GM19023 (cell line): Measurements from ENCODE around the gene ZNF660.
A peak's percentile ranks its signal among the peaks of the same experiment; 100 is the strongest.
"Not testable (repeated sequence)": the region's sequence is repeated elsewhere in the genome, so short reads cannot be mapped to it uniquely, and the experiment has no call there.

Source experiments
- ATAC-seq: cut with Tn5 transposase; IDR thresholded peaks from one replicate; pipeline ENCODE4 v1.9.1; 2021; ENCODE audit warnings: mild to moderate bottlenecking, moderate library complexity; ENCODE audit not compliant: unreplicated experiment

The ZNF660 gene

GRCh38 chr3:44584646-44585501 is at the start of gene ZNF660:
Gene ZNF660, plus strand, starts transcription at chr3:44584964. Its CDS starts 9,230 bp downstream, at chr3:44594194.
- ATAC-seq, result peak; percentile 88

- ATAC-seq, result no peak
Measured at GRCh38 chr3:44535364-44535763, 49.4 kb upstream of the ZNF660 start.

GRCh38 chr3:44544811-44545210 is 40.0 kb upstream of the ZNF660 start:
- not testable (repeated sequence) for ATAC-seq

- ATAC-seq, result peak; percentile 73
Measured at GRCh38 chr3:44554626-44555592, 29.9 kb upstream of the ZNF660 start, which contains the start of gene ZKSCAN7. Gene ZKSCAN7, plus strand, starts transcription at chr3:44555193. Its CDS starts 1,855 bp downstream, at chr3:44557048.

GRCh38 chr3:44555723-44556122 is 29.0 kb upstream of the ZNF660 start:
- ATAC-seq, result no peak

GRCh38 chr3:44557074-44557473 is 27.7 kb upstream of the ZNF660 start:
- no peak for ATAC-seq

GRCh38 chr3:44561076-44561475 is 23.7 kb upstream of the ZNF660 start:
- no peak for ATAC-seq

- ATAC-seq, result no peak
Measured at GRCh38 chr3:44562147-44562546, 22.6 kb upstream of the ZNF660 start.

- no peak for ATAC-seq
Measured at GRCh38 chr3:44568561-44568960, 16.2 kb upstream of the ZNF660 start.

- ATAC-seq, result no peak
Measured at GRCh38 chr3:44571024-44571423, 13.7 kb upstream of the ZNF660 start.

- no peak for ATAC-seq
Measured at GRCh38 chr3:44576613-44577012, 8.2 kb upstream of the ZNF660 start.

- not testable (repeated sequence) for ATAC-seq
Measured at GRCh38 chr3:44577354-44577952, 7.3 kb upstream of the ZNF660 start.

GRCh38 chr3:44578316-44578715 is 6.4 kb upstream of the ZNF660 start:
- not testable (repeated sequence) for ATAC-seq

GRCh38 chr3:44578924-44579515 is 5.7 kb upstream of the ZNF660 start:
- not testable (repeated sequence) for ATAC-seq

- not testable (repeated sequence) for ATAC-seq
Measured at GRCh38 chr3:44579749-44580148, 5.0 kb upstream of the ZNF660 start.

- ATAC-seq, result not testable (repeated sequence)
Measured at GRCh38 chr3:44580971-44581370, 3.8 kb upstream of the ZNF660 start.

- ATAC-seq, result no peak
Measured at GRCh38 chr3:44596621-44597020, 11.9 kb downstream of the ZNF660 start.

GRCh38 chr3:44601749-44602148 is 17.0 kb downstream of the ZNF660 start:
- ATAC-seq, result no peak

GRCh38 chr3:44612678-44613077 is 27.9 kb downstream of the ZNF660 start:
- no peak for ATAC-seq

- ATAC-seq, result peak; percentile 95
Measured at GRCh38 chr3:44624749-44625480, 40.2 kb downstream of the ZNF660 start, which contains the start of gene ZNF197. Gene ZNF197, plus strand, starts transcription at chr3:44625036. Its CDS starts 4,119 bp downstream, at chr3:44629155.
